ENCODE measurements around the gene BEGAIN. TPM values are rescaled to one million over a fixed set of nuclear protein-coding genes. Genes with fewer than 3 reads are reported as not detected.

The BEGAIN gene
- total and polyA plus RNA-seq, 9 of the 15 experiments (the other 6 are each of a cell fraction or from before 2014, with no cell fraction given) = 0.07 to 0.68 (median 0.55) TPM; not detected in 3

GRCh38 chr14:100498068-100498467, 89.1 kb downstream of the BEGAIN start (continued):
- TF ChIP-seq, protein P1, sequence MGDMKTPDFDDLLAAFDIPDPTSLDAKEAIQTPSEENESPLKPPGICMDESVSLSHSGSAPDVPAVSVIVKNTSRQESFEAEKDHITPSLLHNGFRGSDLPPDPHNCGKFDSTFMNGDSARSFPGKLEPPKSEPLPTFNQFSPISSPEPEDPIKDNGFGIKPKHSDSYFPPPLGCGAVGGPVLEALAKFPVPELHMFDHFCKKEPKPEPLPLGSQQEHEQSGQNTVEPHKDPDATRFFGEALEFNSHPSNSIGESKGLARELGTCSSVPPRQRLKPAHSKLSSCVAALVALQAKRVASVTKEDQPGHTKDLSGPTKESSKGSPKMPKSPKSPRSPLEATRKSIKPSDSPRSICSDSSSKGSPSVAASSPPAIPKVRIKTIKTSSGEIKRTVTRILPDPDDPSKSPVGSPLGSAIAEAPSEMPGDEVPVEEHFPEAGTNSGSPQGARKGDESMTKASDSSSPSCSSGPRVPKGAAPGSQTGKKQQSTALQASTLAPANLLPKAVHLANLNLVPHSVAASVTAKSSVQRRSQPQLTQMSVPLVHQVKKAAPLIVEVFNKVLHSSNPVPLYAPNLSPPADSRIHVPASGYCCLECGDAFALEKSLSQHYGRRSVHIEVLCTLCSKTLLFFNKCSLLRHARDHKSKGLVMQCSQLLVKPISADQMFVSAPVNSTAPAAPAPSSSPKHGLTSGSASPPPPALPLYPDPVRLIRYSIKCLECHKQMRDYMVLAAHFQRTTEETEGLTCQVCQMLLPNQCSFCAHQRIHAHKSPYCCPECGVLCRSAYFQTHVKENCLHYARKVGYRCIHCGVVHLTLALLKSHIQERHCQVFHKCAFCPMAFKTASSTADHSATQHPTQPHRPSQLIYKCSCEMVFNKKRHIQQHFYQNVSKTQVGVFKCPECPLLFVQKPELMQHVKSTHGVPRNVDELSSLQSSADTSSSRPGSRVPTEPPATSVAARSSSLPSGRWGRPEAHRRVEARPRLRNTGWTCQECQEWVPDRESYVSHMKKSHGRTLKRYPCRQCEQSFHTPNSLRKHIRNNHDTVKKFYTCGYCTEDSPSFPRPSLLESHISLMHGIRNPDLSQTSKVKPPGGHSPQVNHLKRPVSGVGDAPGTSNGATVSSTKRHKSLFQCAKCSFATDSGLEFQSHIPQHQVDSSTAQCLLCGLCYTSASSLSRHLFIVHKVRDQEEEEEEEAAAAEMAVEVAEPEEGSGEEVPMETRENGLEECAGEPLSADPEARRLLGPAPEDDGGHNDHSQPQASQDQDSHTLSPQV (IDR thresholded peaks at IDR 0.05) = no peak
- TF ChIP-seq THRA (IDR thresholded peaks at IDR 0.05) = no peak
- no peak for TF ChIP-seq ZNF140 (CRISPR knock-in tag; IDR thresholded peaks at IDR 0.05)
- no peak for TF ChIP-seq SMARCE1 (IDR thresholded peaks at IDR 0.05)

DNA sequence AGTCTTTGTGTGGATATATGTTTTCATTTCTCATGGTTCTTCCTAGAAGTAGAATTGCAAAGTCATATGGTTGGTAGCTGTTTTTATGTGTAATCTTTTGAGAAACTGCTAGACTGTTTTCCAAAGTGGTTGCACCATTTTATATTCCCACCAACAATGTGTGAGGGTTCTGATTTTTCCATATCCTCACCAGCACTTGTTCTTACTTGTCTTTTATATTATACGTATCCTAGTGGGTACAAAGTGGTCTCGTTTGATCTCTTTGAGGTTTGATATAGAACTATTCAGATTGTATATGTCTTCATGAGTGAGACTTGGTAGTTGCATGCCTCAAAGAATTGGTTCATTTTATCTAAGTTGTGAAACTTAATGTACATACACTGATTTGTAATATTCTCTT, 91.3 kb downstream of the BEGAIN start:
- no TSS peak for BruUV-seq (replicated peaks)
- no peak for DNase-seq (ENCODE audit: extremely low read depth in 1 of 4, low spot score in 3 of 4)
- no peaks in the 10 kb centered on the region for H3K79me2 ChIP-seq (ENCODE audit: control insufficient read depth, insufficient read depth, low read length)
- no peaks in the 10 kb centered on the region for H3K9me1 ChIP-seq (ENCODE audit: control insufficient read depth, insufficient read depth, low read length)
- no peak overlapping the region for H2AFZ ChIP-seq (ENCODE audit: low read depth, low read length)
- H3K9me3 ChIP-seq (replicated peaks; ENCODE audit: control insufficient read depth, insufficient read depth, low read depth, low read length) = no peaks in the 10 kb centered on the region
- no peaks in the 10 kb centered on the region for H3K36me3 ChIP-seq (ENCODE audit: control insufficient read depth, insufficient read depth, low read length)
- FAIRE-seq = no peak
- no peak overlapping the region for H3K4me3 ChIP-seq
- no peak for ATAC-seq
- no peaks in the 10 kb centered on the region for H3K4me1 ChIP-seq (replicated peaks in 1 of 2; ENCODE audit: control insufficient read depth in 2 of 2, insufficient read depth in 2 of 2, low read length in 2 of 2)
- intact Hi-C loops (cut with micrococcal nuclease) = no loop called here
- no peak overlapping the region for H3K9ac ChIP-seq (ENCODE audit: insufficient read depth in 1 of 2, low read depth in 2 of 2, low read length in 2 of 2)
- POLR2A ChIA-PET = no interaction called here
- in situ Hi-C loops (cut with MboI) = no loop called here
- 51% methylated on average over 2 of the region's 2 CpGs for WGBS (ENCODE audit: insufficient coverage, low coverage, missing lambda C conversion rate)
- H3K4me2 ChIP-seq (ENCODE audit: insufficient read depth, low read length) = no peak overlapping the region
- H3K27ac ChIP-seq (ENCODE audit: extremely low read depth, low read depth, low read length) = no peak overlapping the region
- H3K27me3 ChIP-seq (ENCODE audit: control insufficient read depth in 2 of 2, insufficient read depth in 2 of 2, low read length in 2 of 2) = no peaks in the 10 kb centered on the region
- CTCF ChIA-PET (ENCODE audit: low intra/inter-chr PET ratio) = no interaction called here
- no peaks in the 10 kb centered on the region for H4K20me1 ChIP-seq (replicated peaks; ENCODE audit: control insufficient read depth, insufficient read depth, low read length)
- TF ChIP-seq MYBL2 (IDR thresholded peaks at IDR 0.05; ENCODE audit: low read depth) (no peak), MYBL2 (CRISPR knock-in tag; IDR thresholded peaks at IDR 0.05; ENCODE audit: borderline replicate concordance) (no peak), HNRNPH1 (optimal IDR thresholded peaks at IDR 0.05; ENCODE audit: low read depth, low read length) (no peak), KAT7 (CRISPR knock-in tag; IDR thresholded peaks at IDR 0.05; ENCODE audit: borderline replicate concordance) (no peak), ERF (CRISPR knock-in tag; IDR thresholded peaks at IDR 0.05) (no peak)
- TF ChIP-seq, protein P2, sequence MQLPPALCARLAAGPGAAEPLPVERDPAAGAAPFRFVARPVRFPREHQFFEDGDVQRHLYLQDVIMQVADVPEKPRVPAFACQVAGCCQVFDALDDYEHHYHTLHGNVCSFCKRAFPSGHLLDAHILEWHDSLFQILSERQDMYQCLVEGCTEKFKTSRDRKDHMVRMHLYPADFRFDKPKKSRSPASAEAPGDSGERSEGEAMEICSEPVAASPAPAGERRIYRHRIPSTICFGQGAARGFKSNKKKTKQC (CRISPR knock-in tag; IDR thresholded peaks at IDR 0.05) = no peak
- TF ChIP-seq, protein P3, sequence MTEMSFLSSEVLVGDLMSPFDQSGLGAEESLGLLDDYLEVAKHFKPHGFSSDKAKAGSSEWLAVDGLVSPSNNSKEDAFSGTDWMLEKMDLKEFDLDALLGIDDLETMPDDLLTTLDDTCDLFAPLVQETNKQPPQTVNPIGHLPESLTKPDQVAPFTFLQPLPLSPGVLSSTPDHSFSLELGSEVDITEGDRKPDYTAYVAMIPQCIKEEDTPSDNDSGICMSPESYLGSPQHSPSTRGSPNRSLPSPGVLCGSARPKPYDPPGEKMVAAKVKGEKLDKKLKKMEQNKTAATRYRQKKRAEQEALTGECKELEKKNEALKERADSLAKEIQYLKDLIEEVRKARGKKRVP (CRISPR knock-in tag; IDR thresholded peaks at IDR 0.05) = no peak

Data from K562 (cell line).